GM19463 (cell line): Measurements from ENCODE around the gene AP3B1.
"Not testable (repeated sequence)": the region's sequence is repeated elsewhere in the genome, so short reads cannot be mapped to it uniquely, and the experiment has no call there.

ENCODE experiments used
- ATAC-seq: cut with Tn5 transposase; IDR thresholded peaks from one replicate; pipeline ENCODE4 v1.9.1; 2021; ENCODE audit warnings: mild to moderate bottlenecking, moderate library complexity; ENCODE audit not compliant: unreplicated experiment

AP3B1 gene

DNA sequence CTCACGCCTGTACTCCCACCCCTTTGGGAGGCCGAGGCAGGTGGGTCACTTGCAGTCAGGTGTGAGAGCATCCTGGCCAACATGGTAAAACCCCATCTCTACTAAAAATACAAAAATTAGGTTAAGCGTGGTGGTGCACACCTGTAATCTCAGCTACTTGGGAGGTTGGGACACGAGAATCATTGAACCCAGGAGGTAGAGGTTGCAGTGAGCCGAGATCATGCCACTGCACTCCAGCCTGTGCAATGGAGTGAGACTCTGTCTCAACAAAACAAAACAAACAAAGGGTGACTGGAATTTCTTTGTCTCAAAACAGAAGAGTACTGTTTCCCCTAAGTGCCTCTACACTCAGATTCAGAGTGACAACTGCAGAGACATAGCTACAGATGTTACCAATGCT lies 116.1 kb downstream of the AP3B1 start:
- no peak for ATAC-seq

DNA sequence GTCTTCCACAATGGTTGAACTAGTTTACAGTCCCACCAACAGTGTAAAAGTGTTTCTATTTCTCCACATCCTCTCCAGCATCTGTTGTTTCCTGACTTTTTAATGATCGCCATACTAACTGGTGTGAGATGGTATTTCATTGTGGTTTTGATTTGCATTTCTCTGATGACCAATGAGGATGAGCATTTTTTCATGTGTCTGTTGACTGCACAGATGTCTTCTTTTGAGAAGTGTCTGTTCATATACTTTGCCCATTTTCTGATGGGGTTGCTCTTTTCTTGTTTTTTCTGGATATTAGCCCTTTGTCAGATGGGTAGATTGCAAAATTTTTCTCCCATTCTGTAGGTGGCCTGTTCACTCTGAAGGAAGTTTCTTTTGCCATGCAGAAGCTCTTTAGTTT lies 124.2 kb downstream of the AP3B1 start:
- ATAC-seq: not testable (repeated sequence)

DNA sequence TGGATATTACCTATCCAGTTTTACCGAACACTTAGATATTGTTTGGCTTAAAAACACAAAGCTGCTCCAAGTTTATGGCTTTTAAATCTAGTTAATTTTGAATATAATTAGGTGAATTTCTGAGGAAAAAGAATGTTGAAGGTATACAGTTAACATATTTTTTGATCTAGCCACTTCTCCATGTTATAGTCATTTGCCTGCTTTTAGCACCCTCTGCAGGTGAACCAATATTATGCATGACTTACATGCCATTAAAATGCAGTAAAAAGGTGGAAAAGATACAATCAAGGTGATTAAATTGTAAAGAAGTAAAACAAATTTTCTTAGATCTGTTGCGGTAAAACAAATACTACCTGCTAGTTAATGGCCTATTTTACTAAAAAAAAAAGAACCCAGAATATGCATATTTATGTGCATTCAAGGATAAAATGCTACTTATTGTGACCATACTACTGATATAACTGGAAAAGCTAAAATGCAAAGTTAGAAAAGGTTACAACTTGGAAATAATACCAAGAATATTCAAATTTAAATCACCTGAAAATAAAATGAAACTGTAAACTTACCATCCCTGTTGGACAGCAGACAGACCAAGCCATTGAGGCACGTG lies 132.1 kb downstream of the AP3B1 start:
- ATAC-seq: no peak

DNA sequence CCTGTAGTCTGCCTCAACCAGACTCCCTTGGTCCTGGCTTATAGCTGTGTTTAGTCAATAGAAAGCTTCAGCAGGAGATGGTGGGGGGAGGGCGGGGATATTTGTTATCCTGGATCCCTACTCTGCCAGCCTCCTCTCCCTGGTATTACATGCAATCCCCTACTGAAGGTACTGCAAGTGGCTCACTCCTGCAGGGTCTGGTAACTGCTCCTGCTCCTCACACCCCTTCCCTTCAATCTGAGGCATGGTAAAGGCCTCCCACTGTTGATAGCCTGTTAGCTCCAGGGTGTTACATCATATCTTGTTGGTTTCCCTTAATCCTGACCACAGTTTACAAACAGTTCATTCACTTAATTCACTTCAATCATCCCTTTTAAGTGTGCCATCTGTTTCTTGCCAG lies 137.5 kb downstream of the AP3B1 start:
- ATAC-seq: no peak

DNA sequence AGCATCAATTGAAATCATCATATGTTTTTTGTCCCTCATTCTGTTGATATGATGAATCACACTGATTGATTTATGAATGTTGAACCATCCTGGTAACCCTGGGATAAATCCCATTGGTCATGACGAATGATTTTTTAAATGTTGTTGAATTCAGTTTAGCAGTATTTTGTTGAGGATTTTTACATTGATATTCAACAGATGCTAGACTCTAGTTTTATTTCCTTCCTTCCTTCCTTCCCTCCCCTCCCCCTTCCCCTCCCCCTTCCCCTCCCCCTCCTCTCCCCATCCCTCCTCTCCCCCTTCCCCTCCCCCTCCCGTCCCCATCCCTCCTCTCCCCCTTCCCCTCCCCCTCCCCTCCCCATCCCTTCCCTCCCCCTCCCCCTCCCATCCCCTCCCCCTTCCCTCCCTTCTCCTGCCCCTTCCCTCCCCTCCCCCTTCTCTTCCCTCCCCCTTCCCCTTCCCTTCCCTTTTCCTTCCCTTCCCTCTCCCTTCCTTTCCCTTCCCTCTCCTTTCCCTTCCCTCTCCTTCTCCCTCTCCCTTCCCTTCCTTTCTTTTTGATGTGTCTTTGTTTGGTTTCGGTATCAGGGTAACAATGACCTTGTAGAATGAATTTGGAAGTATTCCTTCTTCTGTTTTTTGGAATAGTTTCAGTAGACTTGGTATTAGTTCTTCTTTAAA lies 142.8 kb downstream of the AP3B1 start:
- ATAC-seq: no peak

DNA sequence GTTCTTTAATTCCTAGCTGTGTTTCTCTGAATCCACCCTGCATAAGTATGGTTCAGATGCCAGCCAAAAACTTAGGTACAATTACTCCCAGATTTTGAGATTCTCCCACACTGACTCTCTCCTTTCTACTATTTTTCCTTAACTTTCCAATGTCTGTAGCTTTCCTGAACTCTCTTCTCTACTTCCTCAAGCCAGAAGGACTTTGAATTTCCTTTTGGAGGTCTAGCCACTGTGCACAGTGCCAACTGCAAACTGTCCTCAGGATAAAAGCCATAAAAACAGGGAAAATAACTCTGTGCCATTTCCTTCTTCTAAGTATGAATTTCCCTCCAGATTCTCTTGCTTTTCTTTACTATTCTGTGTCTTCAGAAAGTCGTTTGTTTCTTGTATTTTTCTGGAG lies 157.2 kb downstream of the AP3B1 start:
- no peak for ATAC-seq

DNA sequence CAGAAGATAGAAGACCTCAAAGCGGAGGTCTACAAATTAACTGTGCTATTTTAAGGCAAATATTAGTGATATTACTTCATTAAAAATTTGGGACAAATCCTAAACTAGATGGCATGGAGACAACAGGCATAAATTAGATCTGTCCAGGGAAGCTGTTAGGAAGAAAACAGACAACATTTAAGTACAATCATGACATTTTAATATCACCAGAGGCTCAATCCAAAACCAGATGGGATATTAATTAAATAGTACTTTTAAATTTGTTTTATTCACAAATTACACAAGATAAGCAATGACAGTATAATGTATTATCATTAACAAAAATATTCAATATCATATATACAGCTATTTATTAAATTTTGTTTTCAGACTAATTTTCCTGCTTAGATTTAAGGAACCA lies 161.1 kb downstream of the AP3B1 start:
- ATAC-seq: no peak

DNA sequence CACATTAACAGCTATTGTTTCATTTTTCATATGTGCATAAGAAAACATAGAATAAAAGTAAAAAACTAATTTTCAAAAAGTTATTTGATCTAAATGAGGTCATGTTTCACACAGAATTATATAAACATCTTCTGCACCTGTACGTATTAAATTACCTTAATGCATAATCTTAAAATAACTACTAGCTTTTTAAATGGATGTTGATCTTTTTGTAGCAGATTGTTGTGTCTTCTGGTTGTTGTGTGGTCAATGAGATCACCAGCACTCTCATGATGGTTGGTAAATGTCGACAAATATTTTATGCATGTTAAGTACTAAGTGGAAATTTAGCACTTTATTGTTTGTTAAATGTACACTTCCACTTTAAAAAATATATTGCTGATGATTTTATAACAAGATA lies 162.0 kb downstream of the AP3B1 start:
- ATAC-seq: no peak

DNA sequence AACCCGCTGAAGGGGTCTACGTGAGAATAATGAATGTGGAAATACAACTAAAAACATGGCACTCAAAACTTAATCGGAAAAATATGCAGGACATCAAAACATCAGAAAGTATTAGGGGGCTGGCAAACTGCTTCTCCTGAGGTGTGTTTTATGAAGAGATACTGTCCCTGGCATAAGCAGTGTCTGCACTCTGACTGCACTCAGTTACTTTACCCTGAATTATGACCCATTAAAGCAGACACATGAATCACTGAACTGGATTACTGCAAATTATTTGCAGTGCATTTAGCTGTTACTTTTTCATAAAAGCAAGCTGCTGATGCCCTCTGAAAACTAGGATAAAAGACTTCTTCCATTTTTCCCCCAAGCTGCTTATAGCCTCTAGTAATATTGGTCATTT lies 164.9 kb downstream of the AP3B1 start:
- no peak for ATAC-seq

DNA sequence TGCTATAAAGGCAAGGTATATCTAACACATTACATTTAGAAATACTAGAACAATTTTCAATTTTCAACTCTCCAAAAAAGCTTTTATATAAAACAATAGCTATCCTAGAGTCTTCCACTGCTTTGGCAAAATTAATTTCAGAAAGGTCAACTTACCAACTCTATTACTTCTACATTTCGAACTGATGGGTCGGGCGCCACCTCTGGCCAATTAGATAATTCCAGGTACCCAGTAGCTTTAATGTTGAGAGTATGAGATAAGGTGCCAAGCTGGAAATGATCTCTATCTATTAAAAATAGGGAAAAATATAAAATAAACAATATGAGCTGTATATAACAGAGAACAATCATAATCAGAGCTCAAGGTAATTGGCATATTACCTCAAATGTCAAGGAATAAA lies 166.6 kb downstream of the AP3B1 start:
- no peak for ATAC-seq

DNA sequence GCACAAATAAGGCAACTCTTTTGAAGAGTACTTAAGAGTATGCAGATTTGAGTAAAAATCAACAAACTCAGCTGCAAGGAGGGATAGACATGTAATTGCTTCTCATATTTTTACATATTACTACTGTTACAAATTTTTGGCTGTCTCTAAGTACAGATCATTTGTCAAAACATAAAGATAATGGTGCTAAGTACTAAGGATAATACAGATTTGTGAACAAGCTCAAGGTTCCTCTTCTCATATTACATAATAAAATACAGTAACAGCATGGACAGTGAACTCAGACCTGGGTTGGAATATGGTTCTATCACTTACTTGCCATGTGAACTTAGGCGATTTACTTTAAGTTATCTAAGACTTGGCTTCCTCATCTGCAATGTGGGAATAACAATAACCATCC lies 168.0 kb downstream of the AP3B1 start:
- ATAC-seq: no peak

DNA sequence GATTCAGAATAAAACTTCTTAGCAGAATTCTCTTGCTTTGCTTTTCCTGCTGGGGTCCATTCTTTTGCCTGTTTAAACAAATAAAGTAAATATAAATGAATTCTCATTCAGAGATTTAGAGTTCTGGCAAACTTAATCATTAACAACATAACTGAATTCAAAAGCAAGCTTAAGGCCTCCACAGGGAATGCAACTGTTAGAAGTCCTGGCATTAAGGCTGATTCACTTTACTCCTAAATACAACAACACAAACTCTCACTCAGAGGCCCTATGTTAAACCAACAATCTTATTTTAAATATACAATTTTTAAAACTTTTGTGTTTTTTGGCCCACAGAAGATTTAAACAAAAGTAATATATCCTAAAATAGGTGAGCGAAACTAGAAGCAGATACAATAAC lies 178.3 kb downstream of the AP3B1 start:
- no peak for ATAC-seq

DNA sequence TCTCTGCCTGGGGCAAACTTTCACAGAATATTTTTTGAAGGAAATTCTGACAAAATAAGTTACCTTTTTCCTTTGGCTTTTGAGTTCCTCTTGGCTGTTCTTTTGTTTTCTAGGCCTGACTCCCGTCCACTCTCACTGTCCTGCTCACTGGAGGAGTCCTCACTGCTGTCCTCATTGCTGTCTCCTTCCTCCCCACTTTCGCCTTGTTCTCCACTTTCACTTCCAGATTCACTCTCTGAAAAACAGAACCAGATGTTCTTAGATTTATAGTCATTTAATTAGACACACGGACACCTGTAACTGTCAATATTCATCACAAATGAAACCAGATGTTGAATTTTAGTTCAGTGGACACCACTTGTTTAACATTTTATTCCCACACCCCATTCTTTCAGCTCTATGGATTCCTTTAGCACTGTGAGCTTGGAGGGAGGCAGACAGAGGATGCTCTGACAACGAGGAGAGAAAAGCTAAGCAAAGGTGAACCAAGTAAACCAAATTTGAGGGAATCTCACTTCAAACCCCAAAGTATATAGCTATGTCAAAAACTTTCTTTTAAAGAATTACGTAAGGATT lies 180.7 kb downstream of the AP3B1 start:
- ATAC-seq: no peak

DNA sequence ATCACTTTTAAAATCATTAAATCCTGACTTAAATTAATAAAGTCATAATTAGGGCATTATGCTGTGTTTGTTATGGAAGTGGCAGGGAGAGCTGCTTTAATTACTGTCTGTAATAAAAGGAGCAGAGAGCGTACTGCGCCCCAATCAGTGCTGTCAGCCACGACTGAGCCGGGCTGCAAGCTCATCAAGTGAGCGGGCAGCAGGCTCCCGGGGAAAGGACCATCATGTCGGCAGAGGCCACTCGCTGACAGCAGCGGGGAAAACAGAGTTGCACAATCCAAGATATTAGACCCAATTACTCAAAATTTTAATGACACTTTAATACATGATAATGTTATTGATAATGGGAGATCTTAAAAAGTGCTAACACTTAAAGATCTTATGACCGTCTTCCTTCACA lies 181.6 kb downstream of the AP3B1 start:
- no peak for ATAC-seq

DNA sequence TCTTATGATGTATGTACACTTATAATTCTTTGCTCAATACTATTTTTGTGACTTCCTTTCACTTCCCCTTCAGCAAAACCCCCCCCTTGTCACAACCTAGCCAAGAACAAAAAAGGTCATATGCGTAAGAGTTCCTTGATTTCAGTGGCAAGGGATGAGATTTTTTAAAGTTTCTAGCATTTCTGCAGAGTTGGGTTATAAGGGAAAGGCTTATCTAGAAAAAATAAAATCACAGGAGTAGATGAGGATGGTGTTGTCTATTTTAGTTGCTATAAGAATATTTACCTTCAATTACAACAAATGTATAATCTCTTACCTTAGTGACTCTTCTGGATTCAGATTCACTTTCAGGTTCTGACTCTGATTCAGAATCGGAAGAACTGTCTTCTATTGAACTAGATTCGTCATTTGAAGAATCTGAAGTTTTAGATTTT lies 184.6 kb downstream of the AP3B1 start:
- ATAC-seq: peak; percentile 71

DNA sequence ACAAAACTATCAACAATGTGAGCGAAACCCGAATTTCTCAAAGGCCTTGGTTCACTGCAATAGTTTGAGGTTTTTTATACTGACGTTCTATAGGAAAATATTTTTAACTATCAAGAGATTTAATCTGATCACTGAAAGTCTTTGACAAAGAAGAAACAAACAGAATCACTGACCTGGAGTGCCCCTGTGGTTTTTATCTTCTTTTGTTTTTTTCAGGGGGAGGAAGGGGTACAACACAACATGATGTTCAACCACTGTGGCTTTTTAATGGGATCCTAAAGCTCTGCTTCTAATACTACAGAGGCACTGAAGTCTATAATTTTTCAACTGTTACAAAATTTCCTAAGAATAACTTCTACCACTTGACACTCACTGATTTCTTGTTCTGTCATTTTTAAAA lies 185.9 kb downstream of the AP3B1 start:
- no peak for ATAC-seq

DNA sequence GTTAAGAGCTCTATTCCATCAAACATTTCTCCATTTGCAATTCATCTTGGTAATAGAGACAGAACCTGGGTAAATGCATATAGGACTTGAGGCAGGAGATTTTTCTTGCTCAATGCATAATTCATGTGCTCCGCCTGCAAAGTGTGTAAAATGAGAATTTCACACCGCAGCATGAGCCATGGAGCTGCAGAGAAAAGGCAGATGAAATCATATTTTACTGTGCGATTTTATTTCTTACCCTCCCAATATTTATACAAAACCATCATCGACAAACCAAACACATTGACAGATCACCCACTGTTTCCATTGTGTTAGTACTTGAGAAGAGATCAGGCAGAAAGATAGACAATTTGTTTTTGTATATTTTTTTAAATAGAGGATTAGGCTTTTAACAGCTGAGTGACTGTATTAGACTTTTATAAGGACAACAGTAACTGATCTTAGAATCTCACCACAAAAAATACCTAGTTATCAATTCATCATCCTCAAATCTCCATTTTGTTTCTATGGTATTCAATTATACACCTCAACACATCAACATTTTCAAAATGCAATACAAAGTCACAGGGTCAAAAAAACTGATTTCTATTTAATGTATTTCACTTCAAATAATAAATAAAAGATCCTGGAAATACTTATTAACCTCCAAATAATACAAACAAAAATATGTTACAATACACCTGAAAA lies 191.1 kb downstream of the AP3B1 start:
- no peak for ATAC-seq

DNA sequence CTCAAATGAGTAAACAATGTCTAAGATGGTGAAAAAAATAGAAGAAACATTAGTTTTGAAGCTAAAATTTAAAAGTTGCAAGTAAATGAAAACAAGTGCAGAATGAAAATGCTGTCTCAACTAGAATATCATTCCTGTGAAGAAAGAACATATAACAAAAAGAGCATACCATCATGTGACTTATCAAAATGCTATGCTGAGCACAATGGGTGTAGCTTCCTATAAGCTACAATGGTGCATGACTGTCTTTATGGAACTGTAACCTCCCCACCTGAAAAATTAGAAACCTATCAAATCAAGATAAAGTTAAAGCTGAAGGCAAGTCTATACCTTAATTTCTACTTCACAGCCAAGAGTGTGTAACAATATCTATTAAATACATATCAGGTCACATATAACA lies 192.0 kb downstream of the AP3B1 start:
- no peak for ATAC-seq

DNA sequence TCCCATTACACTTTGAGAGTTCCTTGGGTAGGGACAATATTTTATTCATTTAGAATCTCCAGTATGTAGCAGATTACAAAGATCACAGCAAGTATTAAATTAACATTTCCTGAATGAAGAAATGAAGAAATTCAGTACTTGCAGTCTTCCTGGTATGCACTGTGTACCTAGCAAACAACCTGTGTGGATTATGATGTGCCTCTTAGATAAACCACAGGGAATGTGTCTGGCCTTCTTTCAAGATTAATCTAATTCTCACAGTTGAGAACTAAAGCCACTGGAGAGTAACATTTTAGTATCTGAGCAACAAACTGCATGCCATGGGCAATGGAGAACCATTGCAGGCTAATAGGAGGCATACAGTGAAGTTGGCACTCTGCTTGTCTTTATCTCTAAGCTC lies 199.4 kb downstream of the AP3B1 start:
- no peak for ATAC-seq

DNA sequence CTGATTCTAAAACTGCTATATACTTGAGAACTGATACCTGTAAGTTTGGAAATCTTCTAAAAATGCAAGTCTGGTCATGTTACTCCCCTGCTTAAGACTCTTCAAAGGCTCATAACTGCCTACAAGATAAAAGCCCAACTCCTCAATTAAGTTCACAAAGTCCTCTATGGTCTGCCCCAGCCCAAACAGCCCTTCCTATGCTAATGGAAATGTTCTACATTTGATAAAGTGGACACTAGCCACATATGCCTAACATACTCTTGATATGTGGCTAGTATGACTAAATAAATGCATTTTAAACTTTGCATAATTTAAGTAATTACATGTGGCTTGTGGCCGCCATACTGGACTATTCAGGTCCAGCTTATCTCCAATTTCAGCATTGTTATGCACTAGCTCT lies 204.5 kb downstream of the AP3B1 start:
- no peak for ATAC-seq

DNA sequence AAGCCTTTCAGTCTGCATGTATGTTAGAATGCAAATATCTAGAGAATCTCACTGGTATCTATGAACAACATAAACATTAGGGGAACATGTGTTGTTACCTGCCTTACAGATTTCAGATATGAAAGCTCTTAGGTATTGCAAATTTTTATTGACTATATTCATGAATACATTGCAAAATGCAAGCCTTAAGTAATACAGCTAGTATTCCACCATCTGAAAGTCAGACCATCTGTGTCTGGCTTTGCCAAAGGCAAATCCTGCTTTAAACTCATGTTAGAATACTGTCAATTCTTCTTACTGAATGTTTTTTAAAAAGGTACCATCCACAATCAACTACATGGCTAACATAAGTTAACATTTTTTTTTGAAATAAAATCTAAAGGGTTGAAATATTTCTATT lies 215.6 kb downstream of the AP3B1 start:
- no peak for ATAC-seq
